ENCODE measurements around the gene LYZ.

DNA sequence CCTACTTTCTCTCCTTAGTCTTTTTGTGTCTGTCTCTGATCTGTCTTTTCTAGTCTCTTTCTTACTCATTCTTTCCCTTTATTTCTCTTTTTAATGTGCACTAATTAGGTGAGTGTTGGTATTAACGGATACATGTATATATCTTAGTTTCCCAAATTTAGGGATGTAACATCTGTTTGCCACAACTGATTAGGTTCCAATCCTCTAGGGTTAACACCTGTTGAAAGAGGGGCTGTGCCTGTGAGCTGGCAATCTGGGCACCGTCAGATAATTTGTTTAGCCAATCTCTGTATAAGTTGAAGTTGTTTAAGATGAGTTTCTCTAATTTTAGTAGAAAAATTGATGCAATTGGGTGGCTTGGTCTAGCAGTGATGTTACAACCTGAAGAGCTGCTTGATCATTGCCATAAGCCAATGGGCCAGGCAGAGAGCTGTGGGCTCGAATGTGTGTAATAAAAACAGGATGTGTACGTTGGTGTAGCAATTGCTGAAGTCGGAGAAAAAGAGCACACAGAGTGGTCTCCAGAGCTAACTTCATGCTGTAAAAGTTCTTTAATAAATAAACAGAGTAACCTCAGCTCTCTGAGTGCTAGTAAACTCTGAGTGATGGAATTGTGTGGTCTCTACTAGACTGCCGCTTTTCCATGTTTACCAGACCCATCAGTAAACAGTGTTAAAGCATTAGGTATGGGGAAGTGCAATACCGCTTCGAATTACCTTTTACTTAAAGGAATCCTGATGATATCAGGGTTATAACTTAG, 18.3 kb upstream of the LYZ start:
- no peak for TF ChIP-seq TCF7L2 (IDR thresholded peaks at IDR 0.05; ENCODE audit: low read depth, low read length)
- TF ChIP-seq, protein P1, sequence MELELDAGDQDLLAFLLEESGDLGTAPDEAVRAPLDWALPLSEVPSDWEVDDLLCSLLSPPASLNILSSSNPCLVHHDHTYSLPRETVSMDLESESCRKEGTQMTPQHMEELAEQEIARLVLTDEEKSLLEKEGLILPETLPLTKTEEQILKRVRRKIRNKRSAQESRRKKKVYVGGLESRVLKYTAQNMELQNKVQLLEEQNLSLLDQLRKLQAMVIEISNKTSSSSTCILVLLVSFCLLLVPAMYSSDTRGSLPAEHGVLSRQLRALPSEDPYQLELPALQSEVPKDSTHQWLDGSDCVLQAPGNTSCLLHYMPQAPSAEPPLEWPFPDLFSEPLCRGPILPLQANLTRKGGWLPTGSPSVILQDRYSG (tag; conservative IDR thresholded peaks at IDR 0.05; ENCODE audit: low read depth) = no peak
- TF ChIP-seq, protein P2, sequence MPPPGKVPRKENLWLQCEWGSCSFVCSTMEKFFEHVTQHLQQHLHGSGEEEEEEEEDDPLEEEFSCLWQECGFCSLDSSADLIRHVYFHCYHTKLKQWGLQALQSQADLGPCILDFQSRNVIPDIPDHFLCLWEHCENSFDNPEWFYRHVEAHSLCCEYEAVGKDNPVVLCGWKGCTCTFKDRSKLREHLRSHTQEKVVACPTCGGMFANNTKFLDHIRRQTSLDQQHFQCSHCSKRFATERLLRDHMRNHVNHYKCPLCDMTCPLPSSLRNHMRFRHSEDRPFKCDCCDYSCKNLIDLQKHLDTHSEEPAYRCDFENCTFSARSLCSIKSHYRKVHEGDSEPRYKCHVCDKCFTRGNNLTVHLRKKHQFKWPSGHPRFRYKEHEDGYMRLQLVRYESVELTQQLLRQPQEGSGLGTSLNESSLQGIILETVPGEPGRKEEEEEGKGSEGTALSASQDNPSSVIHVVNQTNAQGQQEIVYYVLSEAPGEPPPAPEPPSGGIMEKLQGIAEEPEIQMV (tag; conservative IDR thresholded peaks at IDR 0.05; ENCODE audit: low read depth) = no peak
- TF ChIP-seq BACH1 (tag; IDR thresholded peaks at IDR 0.05) = no peak
- TF ChIP-seq ZC3H4 (CRISPR knock-in tag; IDR thresholded peaks at IDR 0.05; ENCODE audit: borderline replicate concordance) = no peak
- TF ChIP-seq TRIM28 (IDR thresholded peaks at IDR 0.05) = no peak
- TF ChIP-seq, protein P3, sequence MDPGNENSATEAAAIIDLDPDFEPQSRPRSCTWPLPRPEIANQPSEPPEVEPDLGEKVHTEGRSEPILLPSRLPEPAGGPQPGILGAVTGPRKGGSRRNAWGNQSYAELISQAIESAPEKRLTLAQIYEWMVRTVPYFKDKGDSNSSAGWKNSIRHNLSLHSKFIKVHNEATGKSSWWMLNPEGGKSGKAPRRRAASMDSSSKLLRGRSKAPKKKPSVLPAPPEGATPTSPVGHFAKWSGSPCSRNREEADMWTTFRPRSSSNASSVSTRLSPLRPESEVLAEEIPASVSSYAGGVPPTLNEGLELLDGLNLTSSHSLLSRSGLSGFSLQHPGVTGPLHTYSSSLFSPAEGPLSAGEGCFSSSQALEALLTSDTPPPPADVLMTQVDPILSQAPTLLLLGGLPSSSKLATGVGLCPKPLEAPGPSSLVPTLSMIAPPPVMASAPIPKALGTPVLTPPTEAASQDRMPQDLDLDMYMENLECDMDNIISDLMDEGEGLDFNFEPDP (CRISPR knock-in tag; IDR thresholded peaks at IDR 0.05) = no peak
- TF ChIP-seq ZNF79 (CRISPR knock-in tag; IDR thresholded peaks at IDR 0.05; ENCODE audit: low read depth) = no peak
- TF ChIP-seq KLF16 (IDR thresholded peaks at IDR 0.05) = no peak
- no peak for TF ChIP-seq MYC (IDR thresholded peaks at IDR 0.05; ENCODE audit: low read depth, low read length)
- TF ChIP-seq MYC (CRISPR knock-in tag; IDR thresholded peaks at IDR 0.05; ENCODE audit: borderline replicate concordance, low read depth) = no peak
